HEK293 (cell line): ENCODE results near the gene TPRA1.

Source experiments
- CTCF ChIP-seq: fragments of 450-650 bp; formaldehyde crosslinking; IDR thresholded peaks from 2 replicates; pipeline ENCODE4 v1.5.1; 2016; ENCODE audit warnings: missing biosample characterization, missing genetic modification characterization
- HOXC10 ChIP-seq: sonication (generic); formaldehyde crosslinking; IDR thresholded peaks from 2 replicates; pipeline ENCODE4 v1.8.1; 2023; ENCODE audit warnings: mild to moderate bottlenecking, missing genetic modification reagents
- KLF16 ChIP-seq: fragments of 450-650 bp; formaldehyde crosslinking; IDR thresholded peaks from 2 replicates; pipeline ENCODE4 v1.5.1; 2017; ENCODE audit warnings: missing biosample characterization, missing genetic modification characterization
- ZNF416 ChIP-seq: fragments of 450-650 bp; formaldehyde crosslinking; IDR thresholded peaks from 2 replicates; pipeline ENCODE4 v1.5.1; 2016; ENCODE audit warnings: missing biosample characterization, missing genetic modification characterization
- ZSCAN18 ChIP-seq: fragments of 450-650 bp; formaldehyde crosslinking; IDR thresholded peaks from 2 replicates; pipeline ENCODE4 v1.5.1; 2016; ENCODE audit warnings: missing biosample characterization, missing genetic modification characterization

GRCh38 chr3:127551178-127551577, 39.4 kb downstream of the TPRA1 start:
- TF ChIP-seq CTCF (tag by site-specific recombination): no peak
- no peak for TF ChIP-seq ZSCAN18
- no peak for TF ChIP-seq HOXC10
- no peak for TF ChIP-seq KLF16 (tag by site-specific recombination)
- TF ChIP-seq ZNF416 (tag by site-specific recombination): no peak
